OCI-LY3 (cell line): Measurements from ENCODE around the gene NR0B2.

Experiments used
- H2AFZ ChIP-seq: fragments of 200-600, 300-600 bp; shearing (Covaris generic); 2 replicates; pipeline ENCODE4 v1.6.0; 2014; ENCODE audit warnings: antibody characterized with exemption, low read depth, low read length
- H3K27ac ChIP-seq: fragments of 200-600, 300-600 bp; sonication (generic); 2 replicates; pipeline ENCODE4 v1.5.1; 2014; ENCODE audit warnings: mild to moderate bottlenecking, low read length, moderate library complexity, mixed read lengths
- H3K27me3 ChIP-seq: fragments of 200-600, 300-600 bp; sonication (generic); 2 replicates; pipeline ENCODE4 v1.6.1; 2014; ENCODE audit warnings: low read depth, low read length, mixed read lengths
- H3K36me3 ChIP-seq: fragments of 200-600, 300-600 bp; sonication (generic); replicated peaks from 2 replicates; pipeline ENCODE3; 2014; ENCODE audit warnings: low read depth, low read length, mixed read lengths
- H3K4me1 ChIP-seq: fragments of 300-600, 200-600 bp; sonication (generic); 2 replicates; pipeline ENCODE4 v1.6.1; 2014; ENCODE audit warnings: low read length, mixed read lengths
- H3K4me2 ChIP-seq: fragments of 200-600, 300-600 bp; sonication (generic); 2 replicates; pipeline ENCODE4 v1.6.1; 2014; ENCODE audit warnings: low read length, mixed read lengths
- H3K4me3 ChIP-seq: fragments of 300-600, 200-600 bp; sonication (generic); 2 replicates; pipeline ENCODE4 v1.5.1; 2014; ENCODE audit warnings: antibody characterized with exemption, mild to moderate bottlenecking, low read length, moderate library complexity
- H3K79me2 ChIP-seq: fragments of 300-600, 200-600 bp; shearing (Covaris generic); 2 replicates; pipeline ENCODE4 v1.6.1; 2014; ENCODE audit warnings: mild to moderate bottlenecking, low read length, mixed read lengths
- H3K9ac ChIP-seq: fragments of 300-600, 200-600 bp; shearing (Covaris generic); 2 replicates; pipeline ENCODE4 v1.6.0; 2014; ENCODE audit warnings: mild to moderate bottlenecking, low read length, moderate library complexity
- H3K9me3 ChIP-seq: fragments of 200-600, 300-600 bp; shearing (Covaris generic); 2 replicates; pipeline ENCODE4 v1.6.1; 2014; ENCODE audit warnings: low read length, mixed read lengths; ENCODE audit not compliant: insufficient read depth
- H4K20me1 ChIP-seq: fragments of 200-600, 300-600 bp; sonication (generic); 2 replicates; pipeline ENCODE4 v1.6.1; 2016; ENCODE audit warnings: low read length, mixed read lengths; ENCODE audit not compliant: insufficient read depth
- EZH2phosphoT487 ChIP-seq: fragments of 200-600 bp; shearing (Covaris generic); IDR thresholded peaks from 2 replicates; pipeline ENCODE4 v1.6.1; 2018; ENCODE audit warnings: antibody characterized with exemption, mixed run types, low read depth
- TF ChIP-seq, protein P1 (sequence below): fragments of 200-600, 300-600 bp; sonication (generic); IDR thresholded peaks from 2 replicates; pipeline ENCODE4 v1.5.1; 2014; ENCODE audit warnings: antibody characterized with exemption, low read length, low read depth

Gene NR0B2

GRCh38 chr1:26945728-26946127 is 32.0 kb upstream of the NR0B2 start:
- peaks cover 5% of the 10 kb centered on the region for H3K36me3 ChIP-seq
- no peak overlapping the region for H3K27ac ChIP-seq
- H4K20me1 ChIP-seq = no peaks in the 10 kb centered on the region
- H3K4me2 ChIP-seq = no peak overlapping the region
- no peak overlapping the region for H3K9ac ChIP-seq
- H2AFZ ChIP-seq = no peak overlapping the region
- no peak overlapping the region for H3K4me3 ChIP-seq
- H3K27me3 ChIP-seq = no peaks in the 10 kb centered on the region
- H3K4me1 ChIP-seq = no peaks in the 10 kb centered on the region
- H3K79me2 ChIP-seq = no peaks in the 10 kb centered on the region
- H3K9me3 ChIP-seq = no peaks in the 10 kb centered on the region
- TF ChIP-seq EZH2phosphoT487 = no peak
- TF ChIP-seq, protein P1, sequence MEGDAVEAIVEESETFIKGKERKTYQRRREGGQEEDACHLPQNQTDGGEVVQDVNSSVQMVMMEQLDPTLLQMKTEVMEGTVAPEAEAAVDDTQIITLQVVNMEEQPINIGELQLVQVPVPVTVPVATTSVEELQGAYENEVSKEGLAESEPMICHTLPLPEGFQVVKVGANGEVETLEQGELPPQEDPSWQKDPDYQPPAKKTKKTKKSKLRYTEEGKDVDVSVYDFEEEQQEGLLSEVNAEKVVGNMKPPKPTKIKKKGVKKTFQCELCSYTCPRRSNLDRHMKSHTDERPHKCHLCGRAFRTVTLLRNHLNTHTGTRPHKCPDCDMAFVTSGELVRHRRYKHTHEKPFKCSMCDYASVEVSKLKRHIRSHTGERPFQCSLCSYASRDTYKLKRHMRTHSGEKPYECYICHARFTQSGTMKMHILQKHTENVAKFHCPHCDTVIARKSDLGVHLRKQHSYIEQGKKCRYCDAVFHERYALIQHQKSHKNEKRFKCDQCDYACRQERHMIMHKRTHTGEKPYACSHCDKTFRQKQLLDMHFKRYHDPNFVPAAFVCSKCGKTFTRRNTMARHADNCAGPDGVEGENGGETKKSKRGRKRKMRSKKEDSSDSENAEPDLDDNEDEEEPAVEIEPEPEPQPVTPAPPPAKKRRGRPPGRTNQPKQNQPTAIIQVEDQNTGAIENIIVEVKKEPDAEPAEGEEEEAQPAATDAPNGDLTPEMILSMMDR = no peak

- no peak overlapping the region for H3K4me2 ChIP-seq
- H3K9me3 ChIP-seq = no peaks in the 10 kb centered on the region
- no peak overlapping the region for H3K9ac ChIP-seq
- no peaks in the 10 kb centered on the region for H3K79me2 ChIP-seq
- H3K4me1 ChIP-seq = no peaks in the 10 kb centered on the region
- H4K20me1 ChIP-seq = no peaks in the 10 kb centered on the region
- H3K36me3 ChIP-seq = peaks cover 5% of the 10 kb centered on the region
- H3K27me3 ChIP-seq = no peaks in the 10 kb centered on the region
- TF ChIP-seq EZH2phosphoT487 = no peak
- TF ChIP-seq, protein P1 = no peak
- no peak overlapping the region for H3K27ac ChIP-seq
- no peak overlapping the region for H2AFZ ChIP-seq
- H3K4me3 ChIP-seq = no peak overlapping the region
These were observed 31.4 kb upstream of the NR0B2 start for GRCh38 chr1:26945138-26945537.

DNA sequence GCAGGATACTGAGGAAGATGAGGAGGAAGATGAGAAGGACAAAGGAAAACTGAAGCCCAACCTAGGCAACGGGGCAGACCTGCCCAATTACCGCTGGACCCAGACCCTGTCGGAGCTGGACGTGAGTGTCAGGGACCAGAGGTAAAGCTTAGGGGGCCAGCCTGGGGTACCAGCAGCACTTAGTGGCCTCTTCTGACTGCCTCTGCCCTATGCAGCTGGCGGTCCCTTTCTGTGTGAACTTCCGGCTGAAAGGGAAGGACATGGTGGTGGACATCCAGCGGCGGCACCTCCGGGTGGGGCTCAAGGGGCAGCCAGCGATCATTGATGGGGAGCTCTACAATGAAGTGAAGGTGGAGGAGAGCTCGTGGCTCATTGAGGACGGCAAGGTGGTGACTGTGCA is 28.9 kb upstream of the NR0B2 start:
- H3K36me3 ChIP-seq = peaks cover 5% of the 10 kb centered on the region
- no peak overlapping the region for H2AFZ ChIP-seq
- H3K79me2 ChIP-seq = peaks cover 16% of the 10 kb centered on the region
- H3K4me2 ChIP-seq = no peak overlapping the region
- no peak overlapping the region for H3K4me3 ChIP-seq
- H3K27me3 ChIP-seq = no peaks in the 10 kb centered on the region
- no peak overlapping the region for H3K9ac ChIP-seq
- no peaks in the 10 kb centered on the region for H3K4me1 ChIP-seq
- no peak overlapping the region for H3K27ac ChIP-seq
- TF ChIP-seq EZH2phosphoT487 = no peak
- H4K20me1 ChIP-seq = no peaks in the 10 kb centered on the region
- no peaks in the 10 kb centered on the region for H3K9me3 ChIP-seq

- Histone ChIP-seq H3K4me1 (no peaks in the 10 kb centered on the region), H4K20me1 (no peaks in the 10 kb centered on the region), H3K36me3 (peaks cover 5% of the 10 kb centered on the region), H3K9ac (no peak overlapping the region), H3K4me2 (no peak overlapping the region), H2AFZ (no peak overlapping the region), H3K79me2 (peaks cover 18% of the 10 kb centered on the region), H3K9me3 (no peaks in the 10 kb centered on the region), H3K27me3 (no peaks in the 10 kb centered on the region), H3K27ac (no peak overlapping the region), H3K4me3 (no peak overlapping the region)
- TF ChIP-seq, protein P1 = no peak
These were observed 27.5 kb upstream of the NR0B2 start for GRCh38 chr1:26941311-26941710.

- H3K9ac ChIP-seq = no peak overlapping the region
- H3K9me3 ChIP-seq = no peaks in the 10 kb centered on the region
These were observed 24.9 kb upstream of the NR0B2 start for GRCh38 chr1:26938659-26939025.

More at GRCh38 chr1:26938659-26939025, 24.9 kb upstream of the NR0B2 start:
- Histone ChIP-seq H3K4me2 (no peak overlapping the region), H3K36me3 (peaks cover 8% of the 10 kb centered on the region), H3K27ac (no peak overlapping the region), H4K20me1 (no peaks in the 10 kb centered on the region), H3K4me3 (no peak overlapping the region), H3K27me3 (no peaks in the 10 kb centered on the region), H3K79me2 (peaks cover 31% of the 10 kb centered on the region), H3K4me1 (no peaks in the 10 kb centered on the region), H2AFZ (no peak overlapping the region)
- TF ChIP-seq, protein P1 = no peak
- TF ChIP-seq EZH2phosphoT487 = no peak
